Trophoblast cell (in vitro differentiated cells and primary cell): ENCODE measurements around the gene BRD3OS.

Experiments
- DNase-seq, 2 donors: peaks; one replicate each; pipeline ENCODE4 v3.0.0-alpha.2; 2016
- H2AFZ ChIP-seq: 2 replicates; pipeline ENCODE4 v1.6.1; 2013; ENCODE audit warnings: low read length, moderate library complexity, mild to moderate bottlenecking; ENCODE audit not compliant: insufficient read depth, poor library complexity
- H2AK5ac ChIP-seq: 2 replicates; pipeline ENCODE4 v1.6.1; 2013; ENCODE audit warnings: mild to moderate bottlenecking, low read length
- H2BK120ac ChIP-seq: 2 replicates; pipeline ENCODE4 v1.6.1; 2013; ENCODE audit warnings: low read length, mild to moderate bottlenecking, moderate library complexity; ENCODE audit not compliant: insufficient read depth, poor library complexity
- H2BK12ac ChIP-seq: 2 replicates; pipeline ENCODE4 v1.6.1; 2013; ENCODE audit warnings: mild to moderate bottlenecking, low read length, moderate library complexity
- H2BK5ac ChIP-seq: 2 replicates; pipeline ENCODE4 v1.6.1; 2013; ENCODE audit warnings: low read length, low read depth, moderate library complexity, mild to moderate bottlenecking; ENCODE audit not compliant: poor library complexity
- H3K14ac ChIP-seq: 2 replicates; pipeline ENCODE4 v1.6.1; 2013; ENCODE audit warnings: mild to moderate bottlenecking, low read length
- H3K18ac ChIP-seq: 2 replicates; pipeline ENCODE4 v1.6.1; 2013; ENCODE audit warnings: mild to moderate bottlenecking, low read length
- H3K23ac ChIP-seq: 2 replicates; pipeline ENCODE4 v1.6.1; 2013; ENCODE audit warnings: low read length
- H3K27ac ChIP-seq: 2 replicates; pipeline ENCODE4 v1.5.1; 2013; ENCODE audit warnings: low read depth, mild to moderate bottlenecking, inconsistent platforms, low read length, moderate library complexity
- H3K27me3 ChIP-seq: 2 replicates; pipeline ENCODE4 v1.6.1; 2013; ENCODE audit warnings: inconsistent platforms, mild to moderate bottlenecking, low read length, moderate library complexity; ENCODE audit not compliant: insufficient read depth
- H3K36me3 ChIP-seq, 2 experiments: 1 replicate in 1 of 2; 2 replicates in 1 of 2; pipeline ENCODE4 v1.6.1; 2013; ENCODE audit warnings: low read length in 2 of 2, mild to moderate bottlenecking in 2 of 2, moderate library complexity in 1 of 2; ENCODE audit not compliant: insufficient read depth in 2 of 2, control insufficient read depth in 1 of 2
- H3K4ac ChIP-seq: 2 replicates; pipeline ENCODE4 v1.6.1; 2013; ENCODE audit warnings: low read depth, mild to moderate bottlenecking, low read length, moderate library complexity
- H3K4me1 ChIP-seq, 2 experiments: 1 replicate in 1 of 2; 2 replicates in 1 of 2; pipeline ENCODE4 v1.6.1; 2013; ENCODE audit warnings: low read length in 2 of 2, mild to moderate bottlenecking in 2 of 2, moderate library complexity in 1 of 2; ENCODE audit not compliant: insufficient read depth in 2 of 2, control insufficient read depth in 1 of 2
- H3K4me2 ChIP-seq: 2 replicates; pipeline ENCODE4 v1.6.1; 2013; ENCODE audit warnings: inconsistent platforms, mild to moderate bottlenecking, low read length, moderate library complexity
- H3K4me3 ChIP-seq: 2 replicates; pipeline ENCODE4 v1.5.1; 2013; ENCODE audit warnings: mild to moderate bottlenecking, low read depth, low read length, inconsistent platforms
- H3K79me1 ChIP-seq: one replicate; pipeline ENCODE4 v1.6.1; 2013; ENCODE audit warnings: low read length
- H3K79me2 ChIP-seq: 2 replicates; pipeline ENCODE4 v1.6.1; 2013; ENCODE audit warnings: low read length, mild to moderate bottlenecking; ENCODE audit not compliant: control insufficient read depth, insufficient read depth, poor library complexity
- H3K9ac ChIP-seq: 2 replicates; pipeline ENCODE4 v1.6.1; 2013; ENCODE audit warnings: mild to moderate bottlenecking, low read length
- H3K9me3 ChIP-seq: 2 replicates; pipeline ENCODE4 v1.6.1; 2013; ENCODE audit warnings: low read depth, mild to moderate bottlenecking, control low read depth, inconsistent platforms, low read length; ENCODE audit not compliant: insufficient read depth
- H4K12ac ChIP-seq: 2 replicates; pipeline ENCODE4 v1.6.1; 2013; ENCODE audit warnings: low read depth, mild to moderate bottlenecking, low read length, moderate library complexity
- H4K8ac ChIP-seq: 2 replicates; pipeline ENCODE4 v1.6.1; 2013; ENCODE audit warnings: low read depth, mild to moderate bottlenecking, low read length, moderate library complexity
- H4K91ac ChIP-seq: one replicate; pipeline ENCODE4 v1.6.1; 2013; ENCODE audit warnings: low read depth, mild to moderate bottlenecking, low read length, moderate library complexity
- WGBS: extraction: QIAGEN DNeasy Blood & Tissue Kit; methylation state at CpG from one replicate; pipeline ENCODE4 v1.1.7; 2013; ENCODE audit warnings: missing lambda C conversion rate; ENCODE audit not compliant: insufficient read length, insufficient coverage; ENCODE audit errors: extremely low coverage; 5-methylcytosine and 5-hydroxymethylcytosine counted together

BRD3OS gene

DNA sequence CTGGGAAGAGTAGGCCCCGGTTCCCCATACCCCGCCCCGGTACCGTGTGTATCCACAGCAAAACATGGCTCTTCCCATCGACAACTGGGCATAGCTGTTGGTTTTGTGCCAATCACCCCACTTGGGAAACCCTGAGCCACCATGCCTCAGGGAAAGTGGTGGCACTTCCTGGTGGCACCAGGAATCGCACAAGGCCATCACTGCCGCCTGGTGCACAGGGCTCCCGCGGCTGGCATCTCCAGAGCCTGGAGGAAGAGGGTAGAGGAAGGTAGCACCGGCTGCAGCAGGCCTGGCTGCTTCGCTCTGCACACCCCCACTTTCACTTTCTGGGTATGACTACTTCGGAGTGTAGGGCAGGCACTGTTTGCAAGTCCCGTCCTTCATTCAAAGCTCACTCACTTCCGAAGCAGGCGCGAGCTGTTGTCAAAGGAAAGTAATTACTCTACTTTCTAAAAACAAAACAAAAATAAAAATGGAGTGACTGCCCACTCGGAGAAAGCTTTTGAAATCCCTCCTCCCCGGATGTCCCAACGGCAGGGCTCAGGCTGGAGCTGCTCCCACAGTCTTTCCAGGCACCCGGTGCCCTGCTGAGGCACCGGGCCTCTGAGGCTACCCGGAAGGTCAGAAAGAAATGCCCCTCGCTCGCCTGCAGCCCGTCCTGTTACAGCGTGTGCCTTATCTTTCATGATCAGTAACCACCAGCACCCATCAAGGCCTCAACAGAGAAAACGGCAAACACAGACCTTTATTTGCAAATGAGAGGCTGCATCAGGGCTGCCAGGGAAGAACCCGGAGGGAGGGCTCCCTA is 40.5 kb downstream of the BRD3OS start:
- H2BK12ac ChIP-seq: no peak overlapping the region
- no peak overlapping the region for H4K8ac ChIP-seq
- no peak overlapping the region for H2BK120ac ChIP-seq
- H3K4me3 ChIP-seq: peak overlapping the region; percentile 59
- no peak overlapping the region for H2BK5ac ChIP-seq
- WGBS: no CpG with 5 or more reads among the region's 28 CpGs
- no peak overlapping the region for H3K23ac ChIP-seq
- H3K27ac ChIP-seq: no peak overlapping the region
- peaks cover 0 to 8% of the 10 kb centered on the region in 2 experiments for H3K36me3 ChIP-seq
- H2AK5ac ChIP-seq: no peak overlapping the region
- H3K27me3 ChIP-seq: no peaks in the 10 kb centered on the region
- H3K4me1 ChIP-seq: peaks cover 8 to 14% of the 10 kb centered on the region in 2 experiments
- peaks cover 12% of the 10 kb centered on the region for H3K79me1 ChIP-seq
- peak overlapping the region; percentile 3 for H2AFZ ChIP-seq
- H3K18ac ChIP-seq: peak overlapping the region; percentile 37
- H3K79me2 ChIP-seq: peaks cover 30% of the 10 kb centered on the region
- H3K9ac ChIP-seq: no peak overlapping the region
- H4K12ac ChIP-seq: no peak overlapping the region
- H3K4me2 ChIP-seq: peak overlapping the region; percentile 93
- H4K91ac ChIP-seq: no peak overlapping the region
- no peak overlapping the region for H3K14ac ChIP-seq
- peak in 1 of 2 donors; percentile 50 for DNase-seq
- peaks cover under 1% of the 10 kb centered on the region for H3K9me3 ChIP-seq
- H3K4ac ChIP-seq: peak overlapping the region; percentile 87

- peak in 1 of 2 donors; percentile 4 for DNase-seq
These were observed 41.2 kb downstream of the BRD3OS start for GRCh38 chr9:134066526-134066912.

DNA sequence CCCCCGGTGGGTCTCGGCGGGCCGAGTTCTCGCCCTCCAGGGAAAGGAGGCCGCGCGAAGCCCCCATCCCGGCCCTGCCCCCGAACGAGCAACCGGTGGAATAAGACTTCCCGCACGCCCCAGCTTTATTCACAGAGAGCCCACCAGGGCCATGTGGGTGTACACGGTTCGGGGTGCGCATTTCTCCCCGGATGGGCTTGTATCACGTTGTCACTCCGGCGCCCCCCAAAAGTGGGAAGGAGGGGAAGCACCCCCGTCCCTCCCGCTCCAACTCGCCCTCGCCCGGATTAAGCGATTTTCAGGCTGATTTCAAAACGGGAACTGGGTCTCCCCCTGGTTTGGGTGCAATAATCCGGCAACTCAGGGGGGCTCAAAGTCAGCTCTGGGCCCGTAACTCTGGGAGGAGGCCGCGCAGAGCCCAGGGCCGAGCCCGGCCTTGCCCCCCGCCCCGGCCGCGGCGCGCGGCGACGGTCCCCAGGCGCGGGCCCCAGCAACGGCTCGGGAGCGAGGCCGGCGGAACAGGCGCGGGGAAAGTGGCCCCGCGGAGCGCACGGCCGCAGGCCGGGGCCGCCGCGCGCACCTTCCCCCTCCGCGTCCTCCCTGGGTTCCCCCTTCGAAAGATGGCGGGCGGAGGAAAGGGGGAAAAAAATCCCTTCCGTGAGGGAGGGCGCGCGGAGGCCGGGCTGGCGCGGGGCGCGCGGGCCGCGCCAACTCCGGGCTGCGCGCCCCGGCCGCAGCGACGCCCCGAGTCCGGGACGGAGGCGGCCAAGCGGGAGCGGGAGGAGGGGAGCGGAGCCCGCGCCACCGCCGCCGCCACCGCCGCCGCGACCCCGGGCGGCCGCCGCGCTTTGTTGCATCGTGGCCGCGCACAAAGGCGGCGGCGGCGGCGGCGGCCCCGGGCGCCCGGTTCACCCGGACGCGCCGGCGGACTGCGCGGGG is 41.9 kb downstream of the BRD3OS start:
- Histone ChIP-seq H3K27ac (peak overlapping the region; percentile 46), H2BK5ac (peak overlapping the region; percentile 41), H3K4me1 (peaks cover 8 to 12% of the 10 kb centered on the region in 2 experiments), H3K18ac (peak overlapping the region; percentile 90), H4K8ac (peak overlapping the region; percentile 89), H3K9me3 (peaks cover 5% of the 10 kb centered on the region), H3K36me3 (peaks cover 0 to 8% of the 10 kb centered on the region in 2 experiments), H4K12ac (peak overlapping the region; percentile 92), H3K4ac (peak overlapping the region; percentile 99), H3K27me3 (no peaks in the 10 kb centered on the region), H2BK12ac (peak overlapping the region; percentile 13), H3K4me2 (peak overlapping the region; percentile 93), H2BK120ac (peak overlapping the region; percentile 41), H4K91ac (peak overlapping the region; percentile 91), H3K9ac (peak overlapping the region; percentile 96), H3K79me2 (peaks cover 30% of the 10 kb centered on the region), H2AFZ (peak overlapping the region; percentile 75), H2AK5ac (peak overlapping the region; percentile 97), H3K79me1 (peaks cover 12% of the 10 kb centered on the region), H3K14ac (peak overlapping the region; percentile 93), H3K23ac (no peak overlapping the region), H3K4me3 (peak overlapping the region; percentile 84)
- no CpG with 5 or more reads among the region's 126 CpGs for WGBS
- DNase-seq: peak in 1 of 2 donors; percentile 40

More at GRCh38 chr9:134066526-134066912, 41.2 kb downstream of the BRD3OS start:
- H3K4me2 ChIP-seq: peak overlapping the region; percentile 93
- H4K91ac ChIP-seq: peak overlapping the region; percentile 91
- no peak overlapping the region for H2BK5ac ChIP-seq
- no peak overlapping the region for H2BK120ac ChIP-seq
- peak overlapping the region; percentile 90 for H3K18ac ChIP-seq
- H4K12ac ChIP-seq: peak overlapping the region; percentile 92
- peaks cover 5% of the 10 kb centered on the region for H3K9me3 ChIP-seq
- peak overlapping the region; percentile 99 for H3K4ac ChIP-seq
- H3K27ac ChIP-seq: no peak overlapping the region
- H2BK12ac ChIP-seq: no peak overlapping the region
- H3K79me2 ChIP-seq: peaks cover 30% of the 10 kb centered on the region
- peak overlapping the region; percentile 93 for H3K14ac ChIP-seq
- no peak overlapping the region for H3K23ac ChIP-seq
- H2AFZ ChIP-seq: no peak overlapping the region
- no CpG with 5 or more reads among the region's 9 CpGs for WGBS
- H3K4me1 ChIP-seq: peaks cover 8 to 14% of the 10 kb centered on the region in 2 experiments
- peak overlapping the region; percentile 97 for H2AK5ac ChIP-seq
- peak overlapping the region; percentile 84 for H3K4me3 ChIP-seq
- peaks cover 12% of the 10 kb centered on the region for H3K79me1 ChIP-seq
- peaks cover 0 to 8% of the 10 kb centered on the region in 2 experiments for H3K36me3 ChIP-seq
- peak overlapping the region; percentile 89 for H4K8ac ChIP-seq
- H3K27me3 ChIP-seq: no peaks in the 10 kb centered on the region
- peak overlapping the region; percentile 96 for H3K9ac ChIP-seq
